H9 (cell line): Measurements from ENCODE around the gene CDNF. TPM values are rescaled to one million over a fixed set of nuclear protein-coding genes. Genes with fewer than 3 reads are reported as not detected.

Experiments
- DNase-seq: peaks from one replicate; pipeline ENCODE4 v3.0.0-alpha.2; 2017
- H2AFZ ChIP-seq: one replicate; pipeline ENCODE4 v1.6.1; 2013; ENCODE audit warnings: mild to moderate bottlenecking, low read length, control low read depth, moderate library complexity
- H2AK5ac ChIP-seq: 2 replicates; pipeline ENCODE4 v1.6.1; 2013; ENCODE audit warnings: low read length, control low read depth, mixed read lengths; ENCODE audit not compliant: insufficient read length
- H2BK120ac ChIP-seq: one replicate; pipeline ENCODE4 v1.6.1; 2013; ENCODE audit warnings: low read depth, mild to moderate bottlenecking, low read length, control low read depth, inconsistent platforms; ENCODE audit not compliant: poor library complexity, severe bottlenecking
- H2BK12ac ChIP-seq: 2 replicates; pipeline ENCODE4 v1.6.1; 2013; ENCODE audit warnings: low read length, control low read depth, mixed read lengths, low read depth; ENCODE audit not compliant: insufficient read length
- H2BK15ac ChIP-seq: 2 replicates; pipeline ENCODE4 v1.6.1; 2013; ENCODE audit warnings: low read depth, low read length, control low read depth
- H2BK20ac ChIP-seq: one replicate; pipeline ENCODE4 v1.6.1; 2013; ENCODE audit warnings: low read depth, mild to moderate bottlenecking, low read length, control low read depth, inconsistent platforms; ENCODE audit not compliant: poor library complexity, severe bottlenecking
- H2BK5ac ChIP-seq: 2 replicates; pipeline ENCODE4 v1.6.1; 2013; ENCODE audit warnings: low read length, control low read depth, mixed read lengths; ENCODE audit not compliant: insufficient read length
- H3K14ac ChIP-seq: 2 replicates; pipeline ENCODE4 v1.6.1; 2013; ENCODE audit warnings: low read length, control low read depth; ENCODE audit not compliant: insufficient read depth
- H3K18ac ChIP-seq: 2 replicates; pipeline ENCODE4 v1.6.1; 2013; ENCODE audit warnings: low read depth, mild to moderate bottlenecking, mixed read lengths, low read length, control low read depth; ENCODE audit not compliant: insufficient read length
- H3K23ac ChIP-seq: 2 replicates; pipeline ENCODE4 v1.6.1; 2013; ENCODE audit warnings: low read length, control low read depth, mixed read lengths, low read depth; ENCODE audit not compliant: insufficient read length
- H3K23me2 ChIP-seq: 2 replicates; pipeline ENCODE4 v1.6.1; 2013; ENCODE audit warnings: low read depth, mild to moderate bottlenecking, mixed read lengths, low read length, control low read depth; ENCODE audit not compliant: insufficient read length, poor library complexity, severe bottlenecking
- H3K27ac ChIP-seq: 2 replicates; pipeline ENCODE4 v1.5.1; 2013; ENCODE audit warnings: low read length, control low read depth, mixed read lengths, low read depth; ENCODE audit not compliant: insufficient read length
- H3K27me3 ChIP-seq: 2 replicates; pipeline ENCODE4 v1.6.1; 2013; ENCODE audit warnings: low read length, control low read depth, inconsistent platforms; ENCODE audit not compliant: insufficient read depth
- H3K4ac ChIP-seq: 2 replicates; pipeline ENCODE4 v1.6.1; 2013; ENCODE audit warnings: low read depth, mild to moderate bottlenecking, control low read depth, inconsistent platforms, low read length, moderate library complexity
- H3K4me1 ChIP-seq: 2 replicates; pipeline ENCODE4 v1.6.1; 2013; ENCODE audit warnings: low read length, control low read depth, inconsistent platforms; ENCODE audit not compliant: insufficient read depth
- H3K4me2 ChIP-seq: 2 replicates; pipeline ENCODE4 v1.6.1; 2013; ENCODE audit warnings: low read length, control low read depth, mixed read lengths; ENCODE audit not compliant: insufficient read length, insufficient read depth
- H3K56ac ChIP-seq: 2 replicates; pipeline ENCODE4 v1.6.1; 2013; ENCODE audit warnings: low read depth, mild to moderate bottlenecking, mixed read lengths, low read length, control low read depth; ENCODE audit not compliant: insufficient read length
- H3K79me1 ChIP-seq: 2 replicates; pipeline ENCODE4 v1.6.1; 2013; ENCODE audit warnings: low read depth, mild to moderate bottlenecking, moderate library complexity, low read length, control low read depth, inconsistent platforms; ENCODE audit not compliant: insufficient read depth, poor library complexity, severe bottlenecking
- H3K79me2 ChIP-seq: 2 replicates; pipeline ENCODE4 v1.6.1; 2013; ENCODE audit warnings: low read length, control low read depth, inconsistent platforms; ENCODE audit not compliant: insufficient read depth
- H3K9ac ChIP-seq: 2 replicates; pipeline ENCODE4 v1.6.1; 2013; ENCODE audit warnings: low read length, control low read depth, mixed read lengths; ENCODE audit not compliant: insufficient read length; ENCODE audit errors: extremely low read depth
- H3K9me3 ChIP-seq: one replicate; pipeline ENCODE4 v1.6.1; 2013; ENCODE audit warnings: low read depth, low read length, inconsistent platforms; ENCODE audit not compliant: control insufficient read depth
- H3T11ph ChIP-seq: one replicate; pipeline ENCODE4 v1.6.1; 2013; ENCODE audit warnings: mild to moderate bottlenecking, low read length, control low read depth, inconsistent platforms
- H4K20me1 ChIP-seq: one replicate; pipeline ENCODE4 v1.6.1; 2013; ENCODE audit not compliant: control insufficient read depth, insufficient read length, insufficient read depth
- H4K5ac ChIP-seq: 2 replicates; pipeline ENCODE4 v1.6.1; 2013; ENCODE audit warnings: low read depth, mild to moderate bottlenecking, mixed read lengths, low read length, control low read depth; ENCODE audit not compliant: insufficient read length
- H4K8ac ChIP-seq: replicated peaks from 2 replicates; pipeline ENCODE4 v1.6.1; 2013; ENCODE audit warnings: low read length, control low read depth, mixed read lengths, low read depth; ENCODE audit not compliant: insufficient read length
- H4K91ac ChIP-seq: 2 replicates; pipeline ENCODE4 v1.6.1; 2013; ENCODE audit warnings: low read depth, mild to moderate bottlenecking, moderate library complexity, mixed read lengths, low read length, control low read depth; ENCODE audit not compliant: insufficient read length
- H3K27ac Mint-ChIP-seq, 3 experiments: 2 replicates in 2 of 3; 3 replicates in 1 of 3; pipeline ENCODE4 v1.8.0; 2020 to 2021; ENCODE audit warnings: mixed read lengths in 3 of 3, mild to moderate bottlenecking in 1 of 3, moderate library complexity in 1 of 3
- H3K27me3 Mint-ChIP-seq: 2 replicates; pipeline ENCODE4 v1.8.0; 2021; ENCODE audit warnings: low read depth, mild to moderate bottlenecking, moderate library complexity, mixed read lengths
- H3K36me3 Mint-ChIP-seq, 3 experiments: 2 replicates in 2 of 3; 3 replicates in 1 of 3; pipeline ENCODE4 v1.8.0; 2020 to 2021; ENCODE audit warnings: low read depth in 3 of 3, mixed read lengths in 3 of 3; ENCODE audit not compliant: insufficient read depth in 1 of 3
- H3K4me1 Mint-ChIP-seq, 2 experiments: 2 replicates each; pipeline ENCODE4 v1.8.0; 2020; ENCODE audit warnings: mixed read lengths in 2 of 2
- H3K4me3 Mint-ChIP-seq, 2 experiments: 2 replicates in 1 of 2; 3 replicates in 1 of 2; pipeline ENCODE4 v1.8.0; 2020 to 2021; ENCODE audit warnings: mild to moderate bottlenecking in 2 of 2, mixed read lengths in 2 of 2, moderate library complexity in 1 of 2
- H3K9me3 Mint-ChIP-seq, 2 experiments: 2 replicates in 1 of 2; 3 replicates in 1 of 2; pipeline ENCODE4 v1.8.0; 2020; ENCODE audit warnings: mild to moderate bottlenecking in 2 of 2, mixed read lengths in 2 of 2, moderate library complexity in 1 of 2
- WGBS: extraction: QIAGEN DNeasy Blood & Tissue Kit; methylation state at CpG from one replicate; pipeline ENCODE4 v1.1.7; 2013; ENCODE audit warnings: missing lambda C conversion rate, low lambda C conversion rate, mixed read lengths; ENCODE audit not compliant: insufficient read length; ENCODE audit errors: extremely low coverage; 5-methylcytosine and 5-hydroxymethylcytosine counted together
- total RNA-seq: library from RNA; stranded (reverse); gene quantifications from 2 replicates; pipeline ENCODE4 v1.2.1, GENCODE V29; 2021
- TF ChIP-seq, protein P1 (sequence below): fragments of 200-600 bp; sonication (generic); conservative IDR thresholded peaks from 3 replicates; pipeline ENCODE4 v1.8.0; 2021; ENCODE audit warnings: antibody characterized with exemption, mild to moderate bottlenecking

The CDNF gene
- total RNA-seq, 1 experiment from 2014 or later: 1.3 TPM

DNA sequence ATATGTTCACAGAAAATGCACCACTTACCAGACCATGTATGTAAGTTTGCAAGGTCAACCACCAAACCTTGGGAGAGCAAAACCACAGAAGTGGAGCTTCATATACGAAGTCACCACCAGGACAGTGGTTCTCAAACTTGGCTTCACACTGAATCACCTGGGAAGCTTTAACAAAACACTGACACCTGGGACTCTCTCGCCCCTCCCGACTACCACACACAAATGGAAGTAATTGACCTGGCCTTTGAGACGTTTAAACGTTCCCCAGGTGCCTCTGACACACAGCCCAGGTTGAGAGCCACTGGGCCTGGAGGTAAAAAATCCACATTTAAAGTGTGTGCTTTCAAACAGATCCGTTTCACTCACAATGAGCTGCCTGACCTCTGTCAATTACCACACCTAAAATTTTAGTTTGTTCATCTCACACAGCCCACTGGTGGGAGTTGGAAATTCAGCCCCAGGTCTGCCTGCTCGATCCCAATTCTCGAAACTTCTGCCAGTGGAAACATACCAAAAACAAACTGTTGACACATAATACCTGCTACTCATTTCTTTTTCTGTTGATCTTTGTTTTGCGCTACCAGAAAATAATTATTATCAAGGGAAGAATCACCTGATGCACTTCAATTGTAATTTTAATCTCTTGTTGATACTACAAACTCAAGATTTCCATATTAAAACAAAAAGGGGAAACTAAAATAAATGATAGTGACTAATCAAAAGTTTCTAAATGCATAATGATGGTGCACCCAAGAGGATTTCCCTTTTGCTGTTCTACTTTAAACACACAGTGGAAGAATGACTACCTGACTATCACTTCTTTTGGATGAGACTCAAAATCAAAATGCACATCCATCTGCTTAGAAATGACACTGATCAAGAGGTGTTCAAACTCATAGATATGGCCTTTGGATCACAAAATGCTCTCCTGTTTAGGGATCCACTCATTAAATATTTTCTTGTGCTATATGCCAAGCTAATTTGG is 26.6 kb downstream of the CDNF start:
- no peak overlapping the region for H3T11ph ChIP-seq
- H2BK5ac ChIP-seq: no peak overlapping the region
- H3K27me3 ChIP-seq: no peaks in the 10 kb centered on the region
- no peak overlapping the region for H2BK12ac ChIP-seq
- no peak overlapping the region for H2BK120ac ChIP-seq
- no peaks in the 10 kb centered on the region; the same call in 1 of the 2 replicates for H3K27me3 Mint-ChIP-seq
- H3K14ac ChIP-seq: no peak overlapping the region
- no peaks in the 10 kb centered on the region for H3K9me3 ChIP-seq
- H2AK5ac ChIP-seq: no peak overlapping the region
- H3K4me1 Mint-ChIP-seq: peaks cover 9 to 15% of the 10 kb centered on the region in 2 experiments
- no peak overlapping the region for H3K4me2 ChIP-seq
- no peaks in the 10 kb centered on the region for H3K79me1 ChIP-seq
- no peak overlapping the region for H3K4me3 Mint-ChIP-seq
- H3K27ac ChIP-seq: no peak overlapping the region
- H3K9me3 Mint-ChIP-seq: no peaks in the 10 kb centered on the region; a peak in 1 of 5 replicates
- no peak overlapping the region for H3K9ac ChIP-seq
- H4K8ac ChIP-seq: no peak overlapping the region
- no peaks in the 10 kb centered on the region for H3K23me2 ChIP-seq
- H3K36me3 Mint-ChIP-seq: no peaks in the 10 kb centered on the region
- H3K56ac ChIP-seq: no peak overlapping the region
- no peak overlapping the region for H4K91ac ChIP-seq
- H3K27ac Mint-ChIP-seq: peak overlapping the region in 2 of 3 experiments; percentile 14 to 37; a peak in 3 of 7 replicates
- no peak overlapping the region for H4K5ac ChIP-seq
- H3K4me1 ChIP-seq: no peaks in the 10 kb centered on the region
- H2BK15ac ChIP-seq: no peak overlapping the region
- no peaks in the 10 kb centered on the region for H4K20me1 ChIP-seq
- TF ChIP-seq, protein P1, sequence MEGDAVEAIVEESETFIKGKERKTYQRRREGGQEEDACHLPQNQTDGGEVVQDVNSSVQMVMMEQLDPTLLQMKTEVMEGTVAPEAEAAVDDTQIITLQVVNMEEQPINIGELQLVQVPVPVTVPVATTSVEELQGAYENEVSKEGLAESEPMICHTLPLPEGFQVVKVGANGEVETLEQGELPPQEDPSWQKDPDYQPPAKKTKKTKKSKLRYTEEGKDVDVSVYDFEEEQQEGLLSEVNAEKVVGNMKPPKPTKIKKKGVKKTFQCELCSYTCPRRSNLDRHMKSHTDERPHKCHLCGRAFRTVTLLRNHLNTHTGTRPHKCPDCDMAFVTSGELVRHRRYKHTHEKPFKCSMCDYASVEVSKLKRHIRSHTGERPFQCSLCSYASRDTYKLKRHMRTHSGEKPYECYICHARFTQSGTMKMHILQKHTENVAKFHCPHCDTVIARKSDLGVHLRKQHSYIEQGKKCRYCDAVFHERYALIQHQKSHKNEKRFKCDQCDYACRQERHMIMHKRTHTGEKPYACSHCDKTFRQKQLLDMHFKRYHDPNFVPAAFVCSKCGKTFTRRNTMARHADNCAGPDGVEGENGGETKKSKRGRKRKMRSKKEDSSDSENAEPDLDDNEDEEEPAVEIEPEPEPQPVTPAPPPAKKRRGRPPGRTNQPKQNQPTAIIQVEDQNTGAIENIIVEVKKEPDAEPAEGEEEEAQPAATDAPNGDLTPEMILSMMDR: no peak
- H3K18ac ChIP-seq: no peak overlapping the region
- H3K23ac ChIP-seq: no peak overlapping the region
- no peak overlapping the region for H2BK20ac ChIP-seq
- WGBS: no CpG with 5 or more reads among the region's 9 CpGs
- no peak overlapping the region for H2AFZ ChIP-seq
- H3K79me2 ChIP-seq: no peaks in the 10 kb centered on the region
- peak; percentile 36 for DNase-seq
- no peak overlapping the region for H3K4ac ChIP-seq
